ENCODE results near the gene HOXA3.

DNA sequence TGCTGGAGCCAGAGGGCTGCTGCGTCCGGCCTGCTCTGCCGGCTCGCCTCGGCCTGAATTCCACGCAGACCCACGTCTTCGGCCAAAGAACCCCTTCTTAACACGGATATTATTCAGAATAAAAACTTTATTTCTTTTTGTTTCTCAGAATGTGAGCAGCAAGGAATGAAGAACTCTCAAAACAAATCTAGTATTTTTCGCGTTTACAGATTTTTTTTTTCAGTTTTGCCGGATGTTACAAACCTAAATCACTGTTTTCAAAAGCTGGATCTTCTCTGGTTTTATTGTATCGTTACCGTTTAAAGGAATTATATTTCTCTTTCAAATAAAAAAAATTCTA is 45.5 kb downstream of the HOXA3 start:
- TF ChIP-seq, protein P1, sequence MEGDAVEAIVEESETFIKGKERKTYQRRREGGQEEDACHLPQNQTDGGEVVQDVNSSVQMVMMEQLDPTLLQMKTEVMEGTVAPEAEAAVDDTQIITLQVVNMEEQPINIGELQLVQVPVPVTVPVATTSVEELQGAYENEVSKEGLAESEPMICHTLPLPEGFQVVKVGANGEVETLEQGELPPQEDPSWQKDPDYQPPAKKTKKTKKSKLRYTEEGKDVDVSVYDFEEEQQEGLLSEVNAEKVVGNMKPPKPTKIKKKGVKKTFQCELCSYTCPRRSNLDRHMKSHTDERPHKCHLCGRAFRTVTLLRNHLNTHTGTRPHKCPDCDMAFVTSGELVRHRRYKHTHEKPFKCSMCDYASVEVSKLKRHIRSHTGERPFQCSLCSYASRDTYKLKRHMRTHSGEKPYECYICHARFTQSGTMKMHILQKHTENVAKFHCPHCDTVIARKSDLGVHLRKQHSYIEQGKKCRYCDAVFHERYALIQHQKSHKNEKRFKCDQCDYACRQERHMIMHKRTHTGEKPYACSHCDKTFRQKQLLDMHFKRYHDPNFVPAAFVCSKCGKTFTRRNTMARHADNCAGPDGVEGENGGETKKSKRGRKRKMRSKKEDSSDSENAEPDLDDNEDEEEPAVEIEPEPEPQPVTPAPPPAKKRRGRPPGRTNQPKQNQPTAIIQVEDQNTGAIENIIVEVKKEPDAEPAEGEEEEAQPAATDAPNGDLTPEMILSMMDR (IDR thresholded peaks at IDR 0.05), result no peak
- no peak for TF ChIP-seq POLR2A (IDR thresholded peaks at IDR 0.05)

Measured in ovary (tissue), 3 donors.